ENCODE results near the gene GREM2.

- TF ChIP-seq EZH2 (IDR thresholded peaks at IDR 0.05; ENCODE audit: insufficient read depth, poor library complexity, severe bottlenecking) (no peak), EZH2phosphoT487 (IDR thresholded peaks at IDR 0.05; ENCODE audit: insufficient read depth, low read depth) (no peak)
Measured at GRCh38 chr1:240562111-240562590, 49.8 kb downstream of the GREM2 start.
